GM18517 (cell line): ENCODE results near the gene CHRNB1.
"Not testable (repeated sequence)": the region's sequence is repeated elsewhere in the genome, so short reads cannot be mapped to it uniquely, and the experiment has no call there.

ENCODE experiments used
- ATAC-seq: cut with Tn5 transposase; IDR thresholded peaks from one replicate; pipeline ENCODE4 v1.9.1; 2021; ENCODE audit warnings: mild to moderate bottlenecking, moderate library complexity; ENCODE audit not compliant: unreplicated experiment

Gene CHRNB1

GRCh38 chr17:7466639-7467341, 21.9 kb downstream of the CHRNB1 start:
- ATAC-seq, result no peak

- no peak for ATAC-seq
These were observed 22.6 kb downstream of the CHRNB1 start for GRCh38 chr17:7467498-7467897.

GRCh38 chr17:7468290-7468689, 23.4 kb downstream of the CHRNB1 start:
- no peak for ATAC-seq

- no peak for ATAC-seq
These were observed 24.0 kb downstream of the CHRNB1 start for GRCh38 chr17:7468804-7469389.

- ATAC-seq, result not testable (repeated sequence)
These were observed 25.0 kb downstream of the CHRNB1 start for GRCh38 chr17:7469843-7470242.

GRCh38 chr17:7470457-7470973, 25.7 kb downstream of the CHRNB1 start:
- ATAC-seq, result not testable (repeated sequence)

GRCh38 chr17:7471729-7472128, 26.9 kb downstream of the CHRNB1 start:
- ATAC-seq, result no peak

GRCh38 chr17:7474767-7475166, 29.9 kb downstream of the CHRNB1 start:
- ATAC-seq, result not testable (repeated sequence)

GRCh38 chr17:7475764-7476422, 31.0 kb downstream of the CHRNB1 start:
- ATAC-seq, result no peak

GRCh38 chr17:7476494-7476893, 31.6 kb downstream of the CHRNB1 start:
- ATAC-seq, result no peak

- no peak for ATAC-seq
These were observed 32.1 kb downstream of the CHRNB1 start for GRCh38 chr17:7476951-7477350.

GRCh38 chr17:7477392-7478275, 32.8 kb downstream of the CHRNB1 start:
- no peak for ATAC-seq

- no peak for ATAC-seq
These were observed 33.7 kb downstream of the CHRNB1 start for GRCh38 chr17:7478276-7479212.

- no peak for ATAC-seq
These were observed 34.6 kb downstream of the CHRNB1 start, which contains the start of gene ZBTB4 for GRCh38 chr17:7479213-7480088. Gene ZBTB4, minus strand, starts transcription at chr17:7479631. Its CDS starts 12,830 bp downstream, at chr17:7466801.

- no peak for ATAC-seq
These were observed 35.2 kb downstream of the CHRNB1 start for GRCh38 chr17:7480089-7480384.

GRCh38 chr17:7481275-7481674, 36.4 kb downstream of the CHRNB1 start, which contains the start of gene SLC35G6:
Gene SLC35G6, plus strand, starts transcription at chr17:7481446. Its CDS starts 71 bp downstream, at chr17:7481517.
- not testable (repeated sequence) for ATAC-seq

- ATAC-seq, result not testable (repeated sequence)
These were observed 37.2 kb downstream of the CHRNB1 start for GRCh38 chr17:7481842-7482741.

- ATAC-seq, result not testable (repeated sequence)
These were observed 37.9 kb downstream of the CHRNB1 start for GRCh38 chr17:7482742-7483088.
